ENCODE data around the gene PRXL2A. TPM values are rescaled to one million over a fixed set of nuclear protein-coding genes. Genes with fewer than 3 reads are reported as not detected.

Gene PRXL2A
- total RNA-seq, 1 donor, result 0.90 TPM

DNA sequence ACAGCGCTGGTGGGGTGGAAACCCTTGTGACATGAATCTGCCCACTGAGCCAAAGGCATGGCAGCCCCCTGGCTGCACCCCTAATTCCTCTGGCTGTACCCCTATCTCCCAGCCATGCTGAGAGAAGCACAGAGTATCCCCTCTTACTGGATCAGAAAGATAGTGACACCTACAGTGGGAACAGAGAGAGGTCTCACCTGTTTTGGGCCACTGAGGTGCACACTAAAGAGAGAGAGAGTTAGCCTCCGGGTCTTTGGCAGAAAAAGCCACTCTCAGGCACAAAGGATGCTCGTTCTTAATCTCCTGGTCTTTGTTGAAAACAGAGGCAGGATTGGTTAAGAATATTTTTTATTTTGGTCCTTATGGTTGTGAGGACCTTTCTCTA, 57.1 kb downstream of the PRXL2A start:
- H3K4me3 ChIP-seq (ENCODE audit: low read depth, low read length), result no peak overlapping the region
- DNase-seq (ENCODE audit: low read depth), result no peak
- TF ChIP-seq, protein P1, sequence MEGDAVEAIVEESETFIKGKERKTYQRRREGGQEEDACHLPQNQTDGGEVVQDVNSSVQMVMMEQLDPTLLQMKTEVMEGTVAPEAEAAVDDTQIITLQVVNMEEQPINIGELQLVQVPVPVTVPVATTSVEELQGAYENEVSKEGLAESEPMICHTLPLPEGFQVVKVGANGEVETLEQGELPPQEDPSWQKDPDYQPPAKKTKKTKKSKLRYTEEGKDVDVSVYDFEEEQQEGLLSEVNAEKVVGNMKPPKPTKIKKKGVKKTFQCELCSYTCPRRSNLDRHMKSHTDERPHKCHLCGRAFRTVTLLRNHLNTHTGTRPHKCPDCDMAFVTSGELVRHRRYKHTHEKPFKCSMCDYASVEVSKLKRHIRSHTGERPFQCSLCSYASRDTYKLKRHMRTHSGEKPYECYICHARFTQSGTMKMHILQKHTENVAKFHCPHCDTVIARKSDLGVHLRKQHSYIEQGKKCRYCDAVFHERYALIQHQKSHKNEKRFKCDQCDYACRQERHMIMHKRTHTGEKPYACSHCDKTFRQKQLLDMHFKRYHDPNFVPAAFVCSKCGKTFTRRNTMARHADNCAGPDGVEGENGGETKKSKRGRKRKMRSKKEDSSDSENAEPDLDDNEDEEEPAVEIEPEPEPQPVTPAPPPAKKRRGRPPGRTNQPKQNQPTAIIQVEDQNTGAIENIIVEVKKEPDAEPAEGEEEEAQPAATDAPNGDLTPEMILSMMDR (IDR thresholded peaks at IDR 0.05; ENCODE audit: insufficient read depth, low read length), result no peak

DNA sequence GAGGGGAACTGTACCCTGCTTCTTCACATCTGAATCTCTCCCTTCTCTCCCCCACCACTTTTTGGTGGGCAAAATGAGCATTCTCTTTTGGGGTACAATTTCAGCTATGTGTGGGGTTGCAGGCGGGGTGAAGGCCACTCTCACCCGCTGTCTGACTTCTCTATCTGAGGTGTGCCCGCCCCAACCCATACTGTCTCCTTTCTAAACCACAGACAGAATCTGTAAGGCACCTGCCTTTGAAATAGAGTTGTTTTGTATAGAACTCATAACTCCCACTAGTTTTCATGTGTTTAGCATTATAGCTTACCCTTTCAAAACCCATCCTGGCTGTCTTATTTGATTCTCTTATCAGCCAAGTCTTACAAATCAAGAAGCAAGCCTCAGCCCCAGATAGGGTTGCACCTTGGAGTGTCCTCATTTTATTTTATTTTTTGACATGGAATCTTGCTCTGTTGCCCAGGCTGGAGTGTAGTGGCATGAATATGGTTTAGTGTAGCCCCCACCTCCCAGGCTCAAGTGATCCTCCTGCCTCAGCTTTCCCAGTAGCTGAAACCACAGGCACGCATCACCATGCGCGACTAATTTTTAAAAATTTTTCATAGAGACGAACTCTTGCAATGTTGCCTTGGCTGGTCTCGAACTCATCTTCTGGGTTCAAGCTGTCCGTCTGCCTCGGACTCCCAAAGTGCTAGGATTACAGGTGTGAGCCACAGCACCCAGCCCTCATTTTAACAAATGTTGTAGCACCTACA, 57.7 kb downstream of the PRXL2A start:
- TF ChIP-seq, protein P1 (IDR thresholded peaks at IDR 0.05; ENCODE audit: insufficient read depth, low read length), result no peak
- no peak for DNase-seq (ENCODE audit: low read depth)
- no peak overlapping the region for H3K4me3 ChIP-seq (ENCODE audit: low read depth, low read length)

DNA sequence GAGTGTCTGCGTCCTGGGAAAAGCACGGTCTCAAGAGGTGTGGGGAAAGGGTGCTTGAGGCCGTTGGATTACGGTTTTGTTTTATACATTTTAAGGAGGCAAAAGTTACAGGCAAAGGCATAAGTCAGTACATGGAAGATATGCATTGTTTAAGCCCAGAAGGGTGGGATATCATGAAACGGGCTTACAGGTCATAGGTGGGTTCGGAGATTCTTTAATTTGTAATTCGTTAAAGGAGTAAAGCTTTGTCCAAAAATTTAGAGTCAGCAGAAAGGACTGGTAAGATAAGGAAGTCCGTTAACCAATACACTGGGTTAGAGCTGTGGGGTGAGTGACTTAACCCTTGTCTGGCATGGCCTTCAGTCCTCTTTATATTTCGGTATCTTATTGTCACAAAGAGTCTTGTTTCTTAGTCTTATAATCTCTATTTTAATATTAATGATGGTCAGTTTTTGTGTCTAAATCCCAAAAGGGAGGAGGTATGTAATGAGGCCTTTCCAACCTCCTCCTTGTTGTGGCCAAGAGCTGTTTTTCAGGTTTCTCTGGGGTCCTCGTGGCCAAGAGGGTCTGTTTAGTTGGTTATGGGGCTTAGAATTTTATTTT, 58.5 kb downstream of the PRXL2A start:
- H3K4me3 ChIP-seq (ENCODE audit: low read depth, low read length), result no peak overlapping the region
- no peak for DNase-seq (ENCODE audit: low read depth)
- TF ChIP-seq, protein P1 (IDR thresholded peaks at IDR 0.05; ENCODE audit: insufficient read depth, low read length), result no peak

DNA sequence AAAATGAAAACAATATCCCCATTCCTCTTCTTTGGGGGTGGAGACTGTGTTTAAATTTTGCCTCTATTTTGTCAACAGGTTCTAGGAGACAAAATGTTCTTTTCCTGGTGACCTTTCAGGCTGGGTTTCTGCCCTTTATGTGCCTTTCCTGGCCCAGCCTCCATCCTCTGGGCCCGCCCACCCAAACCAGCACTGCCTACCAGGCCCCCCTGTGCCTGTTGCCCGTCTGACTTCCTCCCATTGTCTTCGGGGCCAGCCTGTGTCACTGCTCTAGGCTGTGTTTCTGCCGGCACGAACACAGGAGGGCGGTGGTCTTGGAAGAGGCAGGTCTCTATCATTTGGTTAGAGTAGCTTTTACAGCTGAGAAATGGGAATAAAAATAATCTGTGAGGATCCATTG, 59.7 kb downstream of the PRXL2A start:
- H3K4me3 ChIP-seq (ENCODE audit: low read depth, low read length), result no peak overlapping the region
- no peak for DNase-seq (ENCODE audit: low read depth)
- TF ChIP-seq, protein P1 (IDR thresholded peaks at IDR 0.05; ENCODE audit: insufficient read depth, low read length), result no peak

GRCh38 chr10:80468806-80469421, 60.6 kb downstream of the PRXL2A start:
- TF ChIP-seq, protein P1 (IDR thresholded peaks at IDR 0.05; ENCODE audit: insufficient read depth, low read length), result no peak
- no peak overlapping the region for H3K4me3 ChIP-seq (ENCODE audit: low read depth, low read length)
- no peak for DNase-seq (ENCODE audit: low read depth)

- no peak for DNase-seq (ENCODE audit: low read depth)
- H3K4me3 ChIP-seq (ENCODE audit: low read depth, low read length), result no peak overlapping the region
- TF ChIP-seq, protein P1 (IDR thresholded peaks at IDR 0.05; ENCODE audit: insufficient read depth, low read length), result no peak
Measured at GRCh38 chr10:80470266-80470665, 61.9 kb downstream of the PRXL2A start.

All from fibroblast of the aortic adventitia (primary cell).